ENCODE data around the gene KRTAP9-1. TPM values are rescaled to one million over a fixed set of nuclear protein-coding genes. Genes with fewer than 3 reads are reported as not detected.

KRTAP9-1 gene
- total RNA-seq, 4 donors from 2014 or later = not detected

DNA sequence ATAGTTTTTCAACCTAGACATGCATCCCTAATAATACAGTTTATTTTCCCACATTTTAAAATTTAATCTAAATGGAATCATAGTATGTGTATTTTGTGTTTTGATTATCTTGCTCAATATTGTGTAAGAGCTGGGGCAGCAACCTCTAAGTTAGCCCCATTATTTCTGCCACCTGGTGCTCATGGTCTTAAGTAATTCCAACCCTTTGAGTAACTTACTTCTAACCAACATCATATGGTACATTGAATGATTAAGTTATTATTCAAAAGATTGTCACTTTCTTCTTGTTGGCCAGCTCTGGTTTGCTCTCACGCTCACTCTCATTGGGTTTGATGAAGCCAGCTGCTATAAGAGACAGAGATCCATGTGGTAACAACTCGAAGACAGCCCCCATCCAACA lies 17.8 kb upstream of the KRTAP9-1 start:
- no peaks in the 10 kb centered on the region for H3K36me3 ChIP-seq
- DNase-seq = no peak
- intact Hi-C loops (cut with DNase I; ENCODE audit: low total_unique reads) = no loop called here
- H3K9me3 ChIP-seq = no peaks in the 10 kb centered on the region
- no peak overlapping the region for H3K27ac ChIP-seq
- no peaks in the 10 kb centered on the region for H3K4me1 ChIP-seq
- H3K27me3 ChIP-seq = no peaks in the 10 kb centered on the region
- no peak overlapping the region for H3K4me3 ChIP-seq
- no peak for TF ChIP-seq CTCF (IDR thresholded peaks at IDR 0.05)
- TF ChIP-seq POLR2A (IDR thresholded peaks at IDR 0.05) = no peak

DNA sequence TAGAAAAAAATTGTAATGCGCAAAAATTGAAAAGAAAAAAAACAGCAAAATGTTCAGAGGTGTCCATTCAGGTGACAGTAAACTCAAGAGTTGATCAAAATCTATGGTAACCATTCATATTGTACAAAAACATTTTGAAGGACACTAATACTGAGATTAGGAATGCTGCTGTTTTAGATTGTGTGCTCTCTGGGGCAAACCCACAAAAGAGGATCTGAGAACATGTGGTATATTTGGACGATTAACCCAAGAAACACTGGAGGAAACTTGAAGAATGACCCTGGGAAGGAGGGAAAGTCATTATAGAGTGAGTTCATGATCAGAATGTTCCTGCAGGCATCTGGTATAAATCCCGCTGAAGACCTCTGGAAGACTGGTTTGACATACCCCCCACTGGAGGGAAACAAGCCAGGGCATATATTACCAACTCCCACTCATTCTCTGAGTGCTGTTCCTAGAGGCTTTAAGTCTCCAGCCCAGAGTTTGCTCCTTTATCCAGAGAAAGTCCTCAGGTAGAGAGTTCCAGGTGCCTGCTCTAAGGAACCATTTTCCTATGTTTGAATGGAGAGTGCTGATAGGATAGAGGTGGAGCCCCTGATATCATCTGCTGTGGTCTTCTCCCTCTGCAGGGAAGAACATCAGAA lies 12.8 kb upstream of the KRTAP9-1 start:
- no peaks in the 10 kb centered on the region for H3K36me3 ChIP-seq
- H3K27ac ChIP-seq = no peak overlapping the region
- no peaks in the 10 kb centered on the region for H3K27me3 ChIP-seq
- no peak overlapping the region for H3K4me3 ChIP-seq
- TF ChIP-seq CTCF (IDR thresholded peaks at IDR 0.05) (no peak), POLR2A (IDR thresholded peaks at IDR 0.05) (no peak)
- intact Hi-C loops (cut with DNase I; ENCODE audit: low total_unique reads) = no loop called here
- H3K9me3 ChIP-seq = no peaks in the 10 kb centered on the region
- H3K4me1 ChIP-seq = no peaks in the 10 kb centered on the region
- DNase-seq = no peak

- H3K27me3 ChIP-seq = no peaks in the 10 kb centered on the region
- H3K4me3 ChIP-seq = no peak within 1 kb of the TSS
- intact Hi-C loops (cut with DNase I; ENCODE audit: low total_unique reads) = no loop called here
- no peaks in the 10 kb centered on the region for H3K36me3 ChIP-seq
- no peaks in the 10 kb centered on the region for H3K9me3 ChIP-seq
- H3K4me1 ChIP-seq = no peaks in the 10 kb centered on the region
- no peak within 1 kb of the TSS for H3K27ac ChIP-seq
- no peak for DNase-seq
- no peak for TF ChIP-seq POLR2A (IDR thresholded peaks at IDR 0.05)
- no peak for TF ChIP-seq CTCF (IDR thresholded peaks at IDR 0.05)
Measured at GRCh38 chr17:41177727-41178271, 11.9 kb upstream of the KRTAP9-1 start, which contains the start of gene KRTAP4-2. TSS of gene KRTAP4-2 (minus strand) at chr17:41178221. CDS start at chr17:41178164, 57 bp downstream.

DNA sequence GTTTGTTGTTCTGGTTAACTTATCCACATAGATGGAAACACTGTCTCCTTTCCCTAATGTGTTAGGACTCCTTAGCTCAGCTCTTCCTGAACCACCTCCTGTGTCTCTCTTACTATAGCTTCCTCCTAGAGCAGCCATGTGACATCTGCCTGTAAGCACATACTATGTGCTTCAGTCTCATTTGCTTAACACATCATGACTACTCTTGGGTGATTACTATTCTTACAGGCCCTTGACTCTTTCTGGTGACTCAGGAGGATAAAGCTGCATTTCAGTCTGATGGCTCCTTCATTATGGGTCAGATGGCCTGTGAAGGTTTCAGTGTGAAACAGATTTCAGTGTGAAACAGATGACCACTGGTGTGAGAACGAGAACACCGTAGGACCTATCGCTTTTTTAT lies 11.3 kb upstream of the KRTAP9-1 start:
- no peak overlapping the region for H3K4me3 ChIP-seq
- H3K9me3 ChIP-seq = no peaks in the 10 kb centered on the region
- no peak overlapping the region for H3K27ac ChIP-seq
- TF ChIP-seq CTCF (IDR thresholded peaks at IDR 0.05) = no peak
- no peak for TF ChIP-seq POLR2A (IDR thresholded peaks at IDR 0.05)
- DNase-seq = no peak
- H3K36me3 ChIP-seq = no peaks in the 10 kb centered on the region
- intact Hi-C loops (cut with DNase I; ENCODE audit: low total_unique reads) = no loop called here
- H3K27me3 ChIP-seq = no peaks in the 10 kb centered on the region
- no peaks in the 10 kb centered on the region for H3K4me1 ChIP-seq

GRCh38 chr17:41178843-41179616 lies 10.7 kb upstream of the KRTAP9-1 start:
- Histone ChIP-seq H3K4me3 (no peak overlapping the region), H3K27ac (no peak overlapping the region), H3K9me3 (no peaks in the 10 kb centered on the region), H3K4me1 (no peaks in the 10 kb centered on the region), H3K27me3 (no peaks in the 10 kb centered on the region), H3K36me3 (no peaks in the 10 kb centered on the region)
- no peak for TF ChIP-seq CTCF (IDR thresholded peaks at IDR 0.05)
- TF ChIP-seq POLR2A (IDR thresholded peaks at IDR 0.05) = no peak
- no peak for DNase-seq
- intact Hi-C loops (cut with DNase I; ENCODE audit: low total_unique reads) = no loop called here
